Measurements from ENCODE around the gene RPF1.
"Not testable (repeated sequence)": the region's sequence is repeated elsewhere in the genome, so short reads cannot be mapped to it uniquely, and the experiment has no call there.

RPF1 gene, protein sequence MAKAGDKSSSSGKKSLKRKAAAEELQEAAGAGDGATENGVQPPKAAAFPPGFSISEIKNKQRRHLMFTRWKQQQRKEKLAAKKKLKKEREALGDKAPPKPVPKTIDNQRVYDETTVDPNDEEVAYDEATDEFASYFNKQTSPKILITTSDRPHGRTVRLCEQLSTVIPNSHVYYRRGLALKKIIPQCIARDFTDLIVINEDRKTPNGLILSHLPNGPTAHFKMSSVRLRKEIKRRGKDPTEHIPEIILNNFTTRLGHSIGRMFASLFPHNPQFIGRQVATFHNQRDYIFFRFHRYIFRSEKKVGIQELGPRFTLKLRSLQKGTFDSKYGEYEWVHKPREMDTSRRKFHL

DNA sequence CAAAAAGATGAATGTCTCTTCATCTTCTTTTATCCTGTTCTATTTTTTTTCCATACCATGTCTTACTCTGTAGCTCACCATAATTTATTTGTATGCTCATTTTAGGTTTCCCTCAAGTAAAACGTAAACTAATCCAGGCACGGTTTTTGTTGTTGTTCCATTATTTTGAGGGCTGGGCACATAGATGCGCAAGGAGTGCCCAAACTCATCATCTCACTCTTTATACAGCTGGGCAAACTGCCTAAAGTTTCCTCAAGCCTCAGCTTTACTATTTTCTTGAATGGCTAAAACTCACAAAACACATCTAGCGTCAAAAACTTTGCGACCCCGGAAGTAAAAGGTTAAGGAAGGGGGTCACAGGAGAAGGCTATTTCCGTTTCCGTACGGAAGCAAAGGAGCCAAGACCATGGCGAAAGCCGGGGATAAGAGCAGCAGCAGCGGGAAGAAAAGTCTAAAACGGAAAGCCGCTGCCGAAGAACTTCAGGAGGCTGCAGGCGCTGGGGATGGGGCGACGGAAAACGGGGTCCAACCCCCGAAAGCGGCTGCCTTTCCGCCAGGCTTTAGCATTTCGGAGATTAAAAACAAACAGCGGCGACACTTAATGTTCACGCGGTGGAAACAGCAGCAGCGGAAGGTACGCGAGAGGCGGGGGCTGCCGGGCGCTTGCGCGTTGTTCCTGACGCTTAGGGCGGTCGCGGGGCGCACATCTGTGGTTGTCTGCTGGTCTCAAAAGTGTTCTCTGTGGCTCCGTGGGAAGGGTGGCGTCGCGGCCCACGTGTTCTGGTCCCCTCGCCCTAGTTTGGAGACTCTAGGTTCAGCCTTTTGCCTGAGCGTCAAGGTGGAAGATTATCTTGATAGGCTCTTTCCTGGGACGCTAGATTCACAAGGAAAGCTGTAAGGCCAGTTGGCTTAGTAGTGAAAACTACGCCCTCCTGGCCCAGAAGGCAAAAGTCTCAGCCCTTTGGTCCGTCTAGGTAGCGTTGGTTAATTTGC lies at the start of gene RPF1:
Gene RPF1, plus strand, starts transcription at position 391 of the 993 bp plus-strand sequence. Its CDS starts 16 bp downstream, at position 407.
- peak; percentile 75 to 85 (median 78) for DNase-seq

DNA sequence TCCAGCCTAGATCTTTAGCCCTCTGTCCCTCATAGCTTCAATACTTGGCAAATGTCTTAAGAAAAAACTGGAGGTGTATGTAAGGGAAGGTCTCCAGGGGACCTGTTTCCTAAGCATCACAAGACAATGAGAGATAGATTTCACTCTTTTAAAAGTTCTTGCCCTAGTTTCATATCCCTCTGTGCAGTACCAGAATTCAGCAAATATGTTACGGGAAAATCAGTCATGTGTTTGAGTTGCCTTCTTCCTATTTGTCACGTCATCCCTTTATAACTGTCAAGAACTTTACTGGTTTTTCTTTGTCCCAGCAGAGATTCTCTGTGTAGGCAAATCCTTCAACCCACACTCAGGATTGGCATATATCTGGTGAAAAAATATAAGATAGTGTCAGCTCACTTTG lies 48.5 kb upstream of the RPF1 start:
- peak; percentile 41 to 78 (median 72) for DNase-seq

DNA sequence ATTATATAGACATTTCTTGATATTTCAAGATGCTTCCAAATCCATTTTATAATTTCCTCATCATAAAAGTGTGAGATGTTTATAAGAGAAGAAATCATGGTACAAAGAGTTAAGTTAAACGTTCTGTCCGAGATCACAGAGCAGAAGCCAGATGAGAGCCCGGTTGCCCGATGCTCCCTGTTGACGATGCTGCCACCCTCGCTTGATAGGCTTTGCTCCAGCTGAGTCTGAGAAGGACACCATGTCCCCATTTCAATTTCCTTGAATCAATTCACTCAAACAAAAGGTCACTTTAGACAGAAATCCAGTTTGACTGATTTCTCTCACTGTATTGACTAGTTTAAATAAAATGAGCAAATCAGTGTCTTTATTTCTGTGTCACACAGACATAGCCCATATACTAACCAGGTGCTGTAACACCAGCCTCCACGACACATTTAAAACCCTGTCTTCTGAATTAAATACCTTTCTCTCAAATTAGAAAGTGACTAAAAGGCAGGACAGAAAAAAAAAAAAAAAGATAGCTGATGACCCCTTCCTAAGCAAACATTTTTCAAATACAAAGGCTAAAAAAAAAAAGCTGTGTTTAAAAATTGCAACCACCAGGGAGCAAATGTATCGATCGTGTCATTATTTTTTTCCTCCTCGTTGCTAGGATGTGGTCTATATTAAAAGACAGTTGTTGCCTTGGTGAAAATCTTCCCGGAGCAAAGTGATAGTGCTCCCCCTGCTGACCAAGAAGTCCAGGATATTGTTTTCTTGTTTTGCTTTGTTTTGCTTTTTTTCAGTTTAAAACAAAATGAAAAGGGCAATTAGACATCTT lies 45.6 kb upstream of the RPF1 start:
- peak; percentile 78 to 84 (median 79) for DNase-seq

DNA sequence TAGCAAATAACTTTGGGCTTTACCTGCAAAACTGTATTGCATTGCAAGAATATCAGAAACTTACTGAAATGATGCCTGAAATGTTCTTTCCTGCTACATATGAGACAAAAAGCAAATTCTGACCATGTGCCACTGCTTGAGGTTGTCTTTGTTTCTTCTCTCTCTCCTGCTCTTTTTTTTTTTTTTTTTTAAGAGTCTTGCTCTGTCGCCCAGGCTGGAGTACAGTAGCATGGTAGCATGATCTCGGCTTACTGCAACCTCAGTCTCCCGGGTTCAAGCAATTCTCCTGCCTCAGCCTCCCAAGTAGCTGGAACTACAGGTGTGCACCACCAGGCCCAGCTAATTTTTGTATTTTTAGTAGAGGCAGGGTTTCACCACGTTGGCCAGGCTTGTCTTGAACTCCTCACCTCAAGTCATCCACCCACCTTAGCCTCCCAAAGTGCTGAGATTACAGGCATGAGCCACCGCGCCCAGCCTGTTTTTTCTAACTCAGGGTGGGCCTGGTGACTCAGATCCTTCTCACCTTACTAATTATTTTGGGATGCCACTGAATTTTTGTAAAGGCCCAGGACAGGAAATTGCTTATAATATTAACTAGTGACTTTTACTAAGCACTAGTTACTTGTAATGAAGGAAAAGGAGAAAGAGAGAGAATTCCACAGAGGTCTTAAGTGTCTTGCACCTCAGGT lies 44.8 kb upstream of the RPF1 start:
- DNase-seq, result no peak

DNA sequence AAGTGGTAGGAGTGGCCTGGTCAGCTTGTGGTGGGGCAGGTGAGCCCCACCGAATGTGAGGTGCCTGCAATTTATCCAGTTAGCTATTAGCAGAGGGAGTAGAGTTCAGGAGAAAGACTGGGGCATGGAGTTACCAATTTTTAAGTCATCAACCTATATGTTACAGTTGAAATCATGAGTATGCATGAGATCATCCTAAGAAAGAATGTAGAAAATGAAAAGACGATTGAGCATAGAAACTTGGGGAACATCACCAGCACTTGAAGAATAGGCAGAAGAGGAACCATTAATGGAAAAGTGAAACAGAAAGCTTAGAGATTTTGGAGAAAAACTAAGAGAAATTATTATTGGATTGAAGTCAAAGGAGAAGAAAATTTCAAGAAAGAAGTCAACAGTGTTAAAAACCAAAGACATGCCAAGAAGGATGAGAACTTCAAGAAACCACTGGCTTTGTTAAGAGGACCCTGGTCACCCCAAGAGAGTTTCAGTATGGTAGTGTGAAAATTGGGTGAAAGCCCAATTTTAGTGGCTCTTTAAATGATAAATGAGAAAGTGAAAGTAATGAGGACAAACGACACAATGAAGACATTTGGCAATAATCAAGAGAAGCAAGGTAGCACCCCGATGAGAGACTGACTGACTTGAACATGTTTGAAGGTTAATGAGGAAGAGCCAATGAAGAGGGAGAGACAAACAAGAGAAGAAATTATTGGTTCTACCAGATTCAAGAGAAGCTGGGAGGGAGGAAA lies 44.1 kb upstream of the RPF1 start:
- peak; percentile 27 to 73 (median 52) for DNase-seq

DNA sequence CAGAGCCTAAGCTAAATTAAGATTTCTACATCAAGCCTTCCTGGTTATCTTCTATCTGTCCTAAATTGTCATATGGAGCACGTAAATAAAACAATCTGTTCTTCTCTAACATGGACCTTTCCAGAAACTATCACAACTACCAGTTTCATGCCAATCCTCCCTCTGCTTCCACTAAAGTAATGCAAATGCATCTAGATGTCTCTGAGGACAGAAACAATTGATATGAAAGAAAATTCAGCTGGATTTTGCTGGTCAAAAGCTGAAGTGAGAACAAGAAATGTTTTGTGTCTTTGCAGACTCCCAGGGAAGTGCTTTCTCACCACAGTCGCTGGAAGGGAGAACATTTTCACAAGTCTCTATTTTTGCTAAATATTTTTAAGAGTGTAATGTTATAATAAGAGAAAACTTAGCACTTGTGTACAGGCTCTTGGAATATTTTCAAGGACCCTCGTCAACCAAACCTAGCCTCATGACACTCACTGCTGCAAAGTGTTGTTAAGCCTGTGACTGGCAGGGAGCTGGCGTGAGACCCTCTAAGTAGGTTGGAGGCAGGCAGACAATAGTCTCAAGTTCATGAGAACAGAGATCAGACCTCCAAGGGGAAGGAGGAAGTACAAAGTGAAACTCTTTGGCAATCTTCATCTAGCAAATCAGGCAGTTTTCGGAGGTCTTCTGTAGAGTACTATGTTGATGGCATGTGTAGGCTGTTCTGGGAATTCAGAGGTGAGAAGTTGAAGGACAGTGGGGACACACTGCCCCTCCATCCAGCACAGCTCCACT lies 42.0 kb upstream of the RPF1 start:
- DNase-seq, result peak; percentile 57 to 68 (median 66)

DNA sequence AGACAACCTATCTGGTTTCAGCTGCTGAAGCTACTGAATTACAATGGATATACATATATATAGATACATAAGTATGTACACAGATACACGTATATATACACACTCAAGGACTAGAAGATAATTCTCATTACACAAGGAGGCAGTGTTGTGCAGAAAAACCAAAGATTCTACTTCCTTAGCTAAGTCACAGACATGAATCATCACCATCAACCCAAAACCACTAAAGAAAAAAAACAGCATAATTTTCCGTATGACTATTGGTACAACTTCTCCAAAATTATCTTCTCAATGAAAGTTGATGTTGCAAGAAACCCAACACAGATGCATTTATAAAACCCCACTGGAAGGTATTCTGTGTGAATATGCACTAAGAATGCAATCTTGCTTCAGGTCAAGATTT lies 36.8 kb upstream of the RPF1 start:
- DNase-seq, result peak; percentile 81 to 97 (median 95)

DNA sequence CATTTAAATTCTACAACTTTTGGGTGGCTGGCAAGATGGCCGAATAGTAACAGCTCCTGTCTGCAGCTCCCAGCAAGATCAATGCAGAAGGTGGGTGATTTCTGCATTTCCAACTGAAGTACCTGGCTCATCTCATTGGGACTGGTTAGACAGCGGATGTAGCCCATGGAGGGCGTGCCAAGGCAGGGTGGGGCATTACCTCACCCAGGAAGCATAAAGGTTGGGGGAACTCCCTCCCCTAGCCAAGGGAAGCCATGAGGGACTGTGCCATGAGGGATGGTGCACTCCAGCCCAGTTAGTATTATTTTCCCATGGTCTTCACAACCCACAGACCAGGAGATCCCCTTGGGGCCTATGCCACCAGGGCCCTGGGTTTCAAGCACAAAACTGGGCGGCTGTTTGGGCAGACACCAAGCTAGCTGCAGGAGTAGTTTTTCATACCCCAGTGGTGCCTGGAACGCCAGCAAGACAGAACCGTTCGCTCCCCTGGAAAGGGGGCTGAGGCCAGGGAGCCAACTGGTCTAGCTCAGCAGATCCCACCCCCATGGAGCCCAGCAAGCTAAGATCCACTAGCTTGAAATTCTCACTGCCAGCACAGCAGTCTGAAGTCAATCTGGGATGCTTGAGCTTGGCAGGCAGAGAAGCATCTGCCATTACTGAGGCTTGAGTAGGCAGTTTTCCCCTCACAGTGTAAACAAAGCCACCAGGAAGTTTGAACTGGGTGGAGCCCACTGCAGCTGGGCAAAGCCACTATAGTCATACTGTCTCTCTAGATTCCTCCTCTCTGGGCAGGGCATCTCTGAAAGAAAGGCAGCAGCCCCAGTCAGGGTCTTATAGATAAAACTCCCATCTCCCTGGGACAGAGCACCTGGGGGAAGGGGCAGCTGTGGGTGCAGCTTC lies 36.1 kb upstream of the RPF1 start:
- DNase-seq, result not testable (repeated sequence)

DNA sequence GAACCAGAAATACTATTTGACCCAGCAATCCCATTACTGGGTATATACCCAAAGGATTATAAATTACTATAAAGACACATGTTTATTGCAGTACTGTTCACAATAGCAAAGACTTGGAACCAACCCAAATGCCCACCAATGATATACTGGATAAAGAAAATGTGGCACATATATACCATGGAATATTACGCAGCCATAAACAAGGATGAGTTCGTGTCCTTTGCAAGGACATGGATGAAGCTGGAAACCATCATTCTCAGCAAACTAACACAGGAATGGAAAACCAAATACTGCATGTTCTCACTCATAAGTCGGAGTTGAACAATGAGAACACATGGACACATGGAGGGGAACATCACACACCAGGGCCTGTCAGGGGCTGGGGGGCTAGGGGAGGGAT lies 30.4 kb upstream of the RPF1 start:
- not testable (repeated sequence) for DNase-seq

DNA sequence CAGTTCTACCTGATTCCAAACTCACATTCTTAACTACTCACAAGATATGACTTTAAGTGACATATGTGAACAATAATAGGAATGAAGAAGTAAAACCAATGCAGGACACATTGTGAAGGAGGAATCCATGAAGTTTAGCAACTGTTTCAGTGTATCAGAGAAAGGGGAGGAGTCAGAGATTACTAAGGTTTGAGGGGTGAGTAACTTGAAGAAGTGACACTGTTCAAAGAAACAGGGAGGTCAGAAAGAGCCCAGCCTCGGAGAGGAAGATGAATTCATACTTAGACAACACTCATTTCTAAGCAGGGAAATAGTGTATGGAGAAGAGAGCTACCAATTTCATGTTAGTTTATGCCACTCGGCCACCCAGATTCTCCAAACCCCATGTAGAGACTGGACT lies 28.2 kb upstream of the RPF1 start:
- DNase-seq, result peak; percentile 60 to 86 (median 83)

DNA sequence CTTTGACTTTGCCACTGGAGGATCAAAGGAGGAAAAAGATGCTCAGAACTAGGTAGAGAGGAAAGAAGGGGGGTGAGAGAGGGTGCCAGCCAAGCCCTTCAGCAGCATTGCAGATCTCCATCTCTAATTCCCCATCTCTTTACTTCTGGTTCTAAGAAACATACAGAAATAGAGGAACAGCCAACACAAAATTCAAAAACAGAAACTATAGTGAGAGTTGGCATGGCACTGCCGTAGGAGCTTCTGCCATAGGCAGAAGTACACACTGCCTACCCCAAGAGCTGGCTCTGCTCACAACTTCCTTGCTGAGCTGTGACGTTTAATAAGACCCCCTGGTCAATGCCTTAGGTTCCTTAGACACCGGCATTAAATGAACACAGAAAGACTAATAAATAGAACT lies 26.6 kb upstream of the RPF1 start:
- DNase-seq, result peak in 1 of 3 donors; percentile 24

DNA sequence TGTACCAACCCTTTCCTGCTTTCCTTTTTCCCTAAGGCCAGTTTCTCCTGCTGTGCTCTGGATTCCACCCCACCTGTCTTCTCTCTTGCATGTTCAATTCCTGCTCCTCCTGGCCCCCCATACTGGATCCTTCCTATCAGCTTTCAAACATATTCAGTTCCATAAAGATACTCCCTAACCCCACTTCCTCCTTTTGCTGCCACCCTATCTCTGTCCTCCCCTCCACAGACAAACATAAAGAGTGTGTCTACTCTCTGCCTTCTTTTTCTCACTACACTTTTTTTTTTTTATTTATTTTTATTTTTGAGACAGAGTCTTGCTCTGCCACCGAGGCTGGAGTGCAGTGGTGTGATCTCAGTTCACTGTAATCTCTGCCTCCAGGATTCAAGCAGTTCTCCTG lies 16.9 kb upstream of the RPF1 start:
- DNase-seq, result no peak

DNA sequence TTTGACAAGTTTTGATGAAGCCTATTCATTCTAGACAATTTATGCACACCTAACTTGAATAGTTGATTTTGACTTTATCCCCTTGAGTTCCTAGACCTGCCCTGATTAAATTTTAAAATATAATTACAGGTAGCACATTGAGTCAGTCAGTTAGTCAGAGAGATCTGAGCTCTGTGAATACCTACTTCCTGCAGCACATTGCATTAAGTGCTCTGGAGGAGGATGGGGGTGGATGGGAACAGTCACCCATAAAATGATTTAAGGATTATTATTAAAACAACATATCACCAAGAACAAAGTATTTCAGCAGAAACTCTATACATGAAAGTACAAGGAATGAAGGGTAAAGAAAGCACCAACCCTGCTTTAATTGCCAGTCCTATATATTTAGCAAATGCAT lies 11.8 kb upstream of the RPF1 start:
- no peak for DNase-seq

DNA sequence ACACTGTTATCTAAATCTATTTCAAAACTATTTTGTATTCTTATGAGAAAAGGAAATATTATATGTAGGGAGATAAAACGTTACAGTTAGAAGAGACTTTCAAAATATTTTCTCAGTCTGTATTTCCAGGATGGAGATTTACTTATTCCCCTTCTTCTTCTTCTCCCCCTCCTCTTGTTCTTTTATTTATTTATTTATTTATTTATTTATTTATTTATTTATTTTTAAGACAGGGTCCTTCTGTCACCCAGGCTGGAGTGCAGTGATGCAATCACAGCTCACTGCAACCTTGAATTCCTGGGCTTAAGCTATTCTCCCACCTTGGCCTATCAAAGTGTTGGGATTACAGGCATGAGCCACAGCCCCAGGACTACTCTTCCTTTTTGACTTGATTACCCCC lies 2.8 kb upstream of the RPF1 start:
- no peak for DNase-seq

DNA sequence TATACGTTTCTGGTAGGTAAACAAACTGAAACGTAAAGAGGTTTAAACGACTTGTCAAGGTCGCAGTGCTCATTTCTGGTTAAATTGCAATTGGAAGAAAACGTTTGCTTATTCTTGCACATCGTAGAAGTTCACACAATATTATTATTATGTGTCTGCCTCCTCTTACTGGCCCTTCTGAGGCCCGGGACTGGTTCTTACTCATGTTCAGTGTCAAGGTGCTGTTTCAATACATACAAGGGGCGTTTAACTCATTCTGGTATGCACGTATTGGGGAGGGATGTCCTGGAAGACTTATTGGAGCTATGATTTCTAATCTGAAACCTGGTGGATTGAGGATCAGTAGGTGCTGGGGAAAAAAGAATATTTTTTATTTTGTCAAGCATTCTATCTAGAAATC lies 932 bp downstream of the RPF1 start:
- no peak for DNase-seq

DNA sequence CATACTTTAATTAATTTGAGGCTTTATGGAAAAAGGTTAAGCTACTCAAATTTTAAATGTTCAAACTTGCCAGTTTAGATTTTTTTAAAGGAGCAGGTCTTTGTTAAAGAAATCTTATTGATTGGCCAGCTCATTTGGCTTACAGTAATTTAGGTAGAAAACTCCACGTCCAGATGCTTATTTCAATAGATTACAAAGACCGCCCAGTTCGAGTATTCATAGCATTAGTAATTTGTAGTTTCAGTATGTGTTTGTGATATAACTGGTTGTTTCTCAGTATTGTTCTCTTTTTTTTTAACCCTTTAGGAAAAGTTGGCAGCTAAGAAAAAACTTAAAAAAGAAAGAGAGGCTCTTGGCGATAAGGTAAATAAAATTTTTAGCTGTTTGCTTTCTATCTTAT lies 1.6 kb downstream of the RPF1 start:
- DNase-seq, result no peak

DNA sequence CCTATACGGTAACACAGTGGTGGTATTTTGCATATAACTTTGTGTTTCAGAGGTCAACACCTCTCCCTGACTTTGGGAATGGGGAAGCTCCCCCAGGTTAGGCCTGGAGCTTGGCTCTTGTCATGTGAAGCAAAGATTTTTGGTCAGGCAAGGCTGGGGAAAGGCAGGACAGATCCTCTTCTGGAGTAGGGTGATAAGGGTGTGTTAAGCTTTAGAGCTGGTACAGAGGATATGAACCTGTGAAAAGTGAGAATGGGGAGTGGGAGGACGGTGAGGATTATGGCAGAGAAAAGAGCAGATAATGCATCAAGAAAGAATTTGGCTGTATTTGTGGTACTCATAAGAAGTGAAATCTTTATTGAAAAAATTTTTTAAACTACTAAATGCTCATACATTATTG lies 2.3 kb downstream of the RPF1 start:
- DNase-seq, result no peak

DNA sequence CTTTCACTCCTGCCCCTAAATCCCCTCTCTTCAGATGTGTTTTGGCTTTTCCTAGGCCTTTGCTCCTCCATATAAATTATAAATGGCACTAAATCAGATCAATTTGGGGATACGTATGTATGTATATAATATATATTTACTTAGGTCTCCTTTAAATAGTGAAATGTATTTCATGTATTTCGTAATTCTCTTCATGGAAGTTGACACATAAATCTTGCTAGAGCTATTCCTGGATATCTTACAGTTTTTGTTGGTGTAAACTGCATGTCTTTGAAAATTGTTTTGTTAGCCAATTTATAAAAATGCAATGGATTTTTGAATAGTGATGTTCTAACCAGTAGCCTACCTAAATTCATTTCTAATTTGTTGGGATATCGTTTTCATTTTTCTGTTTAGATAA lies 9.0 kb downstream of the RPF1 start:
- DNase-seq, result no peak

DNA sequence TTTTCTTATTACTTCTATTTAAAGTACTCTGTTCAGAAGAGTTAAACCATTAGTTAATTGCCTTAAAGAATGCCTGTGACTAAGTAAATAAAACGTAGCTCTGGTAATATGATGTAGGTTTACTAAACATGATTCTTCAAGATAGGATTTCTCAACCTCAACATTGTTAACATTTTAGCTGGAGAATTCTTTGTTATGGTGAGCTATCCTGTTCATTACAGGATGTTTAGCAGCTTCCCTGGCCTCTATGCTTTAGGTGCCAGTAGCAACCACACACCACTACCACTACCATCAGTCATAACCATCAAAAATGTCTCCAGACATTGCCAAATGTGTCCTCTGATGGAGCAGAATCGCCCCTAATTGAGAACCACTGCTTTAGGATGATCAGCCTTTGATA lies 10.7 kb downstream of the RPF1 start:
- no peak for DNase-seq

DNA sequence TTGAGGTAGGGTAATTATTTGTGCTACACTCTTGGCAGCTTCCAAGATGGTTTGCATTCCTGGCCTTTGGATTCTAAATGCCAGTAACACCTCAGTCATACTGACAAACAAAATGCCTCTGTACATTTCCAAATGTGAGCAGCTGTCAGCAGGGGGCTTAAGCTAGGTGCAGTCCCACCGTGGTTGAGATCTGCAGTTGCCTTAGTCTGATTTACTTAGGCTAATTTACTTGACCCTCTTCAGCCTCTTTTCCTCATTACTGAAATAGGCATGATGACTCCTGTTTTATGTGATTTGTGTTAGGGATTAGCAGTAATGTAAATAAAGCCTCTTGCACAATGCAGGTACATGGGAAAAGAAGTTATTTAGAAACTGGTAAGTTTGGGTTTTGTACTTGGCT lies 13.7 kb downstream of the RPF1 start:
- DNase-seq, result no peak
